GM18909 (cell line): ENCODE results near the gene MEI1.

Experiments
- ATAC-seq: cut with Tn5 transposase; IDR thresholded peaks from one replicate; pipeline ENCODE4 v1.9.1; 2021; ENCODE audit warnings: mild to moderate bottlenecking; ENCODE audit not compliant: unreplicated experiment, poor library complexity

Gene MEI1

GRCh38 chr22:41815716-41816115 lies 116.4 kb downstream of the MEI1 start:
- ATAC-seq, result no peak

- ATAC-seq, result no peak
Observed at GRCh38 chr22:41816241-41816640, 116.9 kb downstream of the MEI1 start.

- no peak for ATAC-seq
Observed at GRCh38 chr22:41816871-41817270, 117.6 kb downstream of the MEI1 start.

- ATAC-seq, result no peak
Observed at GRCh38 chr22:41818011-41818410, 118.7 kb downstream of the MEI1 start.

GRCh38 chr22:41818596-41818995 lies 119.3 kb downstream of the MEI1 start:
- ATAC-seq, result no peak

GRCh38 chr22:41819257-41819656 lies 120.0 kb downstream of the MEI1 start:
- no peak for ATAC-seq

GRCh38 chr22:41820447-41820846 lies 121.1 kb downstream of the MEI1 start:
- ATAC-seq, result no peak

- no peak for ATAC-seq
Observed at GRCh38 chr22:41821471-41822316, 122.4 kb downstream of the MEI1 start.

GRCh38 chr22:41822317-41823057 lies 123.2 kb downstream of the MEI1 start:
- no peak for ATAC-seq

- ATAC-seq, result no peak
Observed at GRCh38 chr22:41823797-41824196, 124.5 kb downstream of the MEI1 start.

GRCh38 chr22:41825376-41825775 lies 126.1 kb downstream of the MEI1 start:
- ATAC-seq, result no peak

- ATAC-seq, result no peak
Observed at GRCh38 chr22:41826021-41826420, 126.7 kb downstream of the MEI1 start.

- no peak for ATAC-seq
Observed at GRCh38 chr22:41826430-41827383, 127.4 kb downstream of the MEI1 start.

- ATAC-seq, result no peak
Observed at GRCh38 chr22:41827671-41828070, 128.4 kb downstream of the MEI1 start.

GRCh38 chr22:41828516-41828915 lies 129.2 kb downstream of the MEI1 start:
- ATAC-seq, result no peak

GRCh38 chr22:41830174-41830573 lies 130.9 kb downstream of the MEI1 start:
- no peak for ATAC-seq

GRCh38 chr22:41831383-41831782 lies 132.1 kb downstream of the MEI1 start:
- no peak for ATAC-seq

- peak; percentile 15 for ATAC-seq
Observed at GRCh38 chr22:41831828-41832552, 132.7 kb downstream of the MEI1 start.

GRCh38 chr22:41832553-41833368 lies 133.5 kb downstream of the MEI1 start, which contains the start of gene SREBF2:
Gene SREBF2 (plus strand): TSS chr22:41833105. CDS start chr22:41833271, 166 bp downstream.
- peak; percentile 85 for ATAC-seq
